Measurements from ENCODE around the gene GALK2. TPM values are rescaled to one million over a fixed set of nuclear protein-coding genes. Genes with fewer than 3 reads are reported as not detected.

Gene GALK2
- total RNA-seq, 3 donors from 2014 or later, result 26.2 to 69.5 (median 64.1) TPM

DNA sequence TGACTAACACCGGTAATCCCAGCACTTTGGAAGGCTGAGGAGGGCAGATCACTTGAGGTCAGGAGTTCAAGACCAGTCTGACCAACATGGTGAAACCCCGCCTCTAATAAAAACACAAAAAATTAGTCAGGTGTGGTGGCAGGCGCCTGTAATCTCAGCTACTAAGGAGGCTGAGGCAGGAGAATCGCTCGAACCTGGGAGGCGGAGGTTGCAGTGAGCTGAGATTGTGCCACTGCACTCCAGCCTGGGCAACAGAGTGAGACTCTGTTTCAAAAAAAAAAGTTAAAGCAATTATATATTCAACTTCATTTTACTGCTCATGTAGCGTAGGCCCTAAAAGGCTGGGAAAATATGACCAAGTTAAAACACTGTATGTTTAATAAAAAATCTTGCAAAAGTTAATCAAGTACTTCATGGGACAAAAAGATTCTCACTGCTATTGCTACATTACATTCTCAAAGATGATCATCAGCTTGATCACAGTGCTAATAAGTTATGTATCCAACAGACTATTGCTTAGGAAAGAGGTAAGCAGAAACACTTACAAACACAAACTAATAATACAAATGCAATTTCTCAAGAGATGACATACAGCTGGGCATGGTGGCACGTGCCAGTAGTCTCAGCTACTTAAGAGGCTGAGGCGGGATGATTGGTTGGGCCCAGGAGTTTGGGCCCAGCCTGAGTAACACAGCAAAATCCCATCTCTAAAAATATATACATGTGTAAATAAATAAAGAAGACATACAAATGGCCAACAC, 17.3 kb upstream of the GALK2 start:
- intact Hi-C loops (cut with DNase I; ENCODE audit: low total_unique reads), result loop anchor here (10.0 kb wide), 1 partner anchor 962 kb away; the partner anchor contains the start of gene ATP8B4
- H3K27me3 ChIP-seq, result no peaks in the 10 kb centered on the region
- no peak overlapping the region for H3K4me3 ChIP-seq
- H3K4me1 ChIP-seq, result peaks cover 0 to 7% of the 10 kb centered on the region in 2 donors
- no peak overlapping the region for H3K27ac ChIP-seq
- DNase-seq (ENCODE audit: low spot score in 2 of 2), result no peak
- H3K36me3 ChIP-seq, result no peaks in the 10 kb centered on the region
- no peaks in the 10 kb centered on the region for H3K9me3 ChIP-seq
- no peak for TF ChIP-seq POLR2A (IDR thresholded peaks at IDR 0.05)
- TF ChIP-seq, protein P1, sequence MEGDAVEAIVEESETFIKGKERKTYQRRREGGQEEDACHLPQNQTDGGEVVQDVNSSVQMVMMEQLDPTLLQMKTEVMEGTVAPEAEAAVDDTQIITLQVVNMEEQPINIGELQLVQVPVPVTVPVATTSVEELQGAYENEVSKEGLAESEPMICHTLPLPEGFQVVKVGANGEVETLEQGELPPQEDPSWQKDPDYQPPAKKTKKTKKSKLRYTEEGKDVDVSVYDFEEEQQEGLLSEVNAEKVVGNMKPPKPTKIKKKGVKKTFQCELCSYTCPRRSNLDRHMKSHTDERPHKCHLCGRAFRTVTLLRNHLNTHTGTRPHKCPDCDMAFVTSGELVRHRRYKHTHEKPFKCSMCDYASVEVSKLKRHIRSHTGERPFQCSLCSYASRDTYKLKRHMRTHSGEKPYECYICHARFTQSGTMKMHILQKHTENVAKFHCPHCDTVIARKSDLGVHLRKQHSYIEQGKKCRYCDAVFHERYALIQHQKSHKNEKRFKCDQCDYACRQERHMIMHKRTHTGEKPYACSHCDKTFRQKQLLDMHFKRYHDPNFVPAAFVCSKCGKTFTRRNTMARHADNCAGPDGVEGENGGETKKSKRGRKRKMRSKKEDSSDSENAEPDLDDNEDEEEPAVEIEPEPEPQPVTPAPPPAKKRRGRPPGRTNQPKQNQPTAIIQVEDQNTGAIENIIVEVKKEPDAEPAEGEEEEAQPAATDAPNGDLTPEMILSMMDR (IDR thresholded peaks at IDR 0.05), result no peak
- no peak for TF ChIP-seq POLR2AphosphoS5 (IDR thresholded peaks at IDR 0.05)

DNA sequence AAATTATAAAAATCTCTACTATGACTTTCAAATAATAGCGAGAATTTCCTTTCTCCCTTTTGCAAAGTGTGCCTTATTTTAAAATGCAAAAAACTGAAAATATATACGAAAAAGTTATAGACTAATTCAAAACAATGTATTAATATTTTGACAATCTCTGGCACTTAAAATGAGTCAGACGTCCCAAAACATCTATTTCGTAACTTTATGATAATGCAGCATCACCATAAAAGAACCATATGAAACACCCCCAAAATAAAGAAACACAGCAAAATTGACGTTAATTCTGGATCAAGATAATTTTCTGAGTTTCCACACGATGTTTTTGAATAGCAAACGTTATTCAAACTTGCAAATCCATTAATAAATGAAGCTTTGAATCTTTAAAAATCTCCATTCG, 15.7 kb upstream of the GALK2 start:
- peaks cover 0 to 7% of the 10 kb centered on the region in 2 donors for H3K4me1 ChIP-seq

DNA sequence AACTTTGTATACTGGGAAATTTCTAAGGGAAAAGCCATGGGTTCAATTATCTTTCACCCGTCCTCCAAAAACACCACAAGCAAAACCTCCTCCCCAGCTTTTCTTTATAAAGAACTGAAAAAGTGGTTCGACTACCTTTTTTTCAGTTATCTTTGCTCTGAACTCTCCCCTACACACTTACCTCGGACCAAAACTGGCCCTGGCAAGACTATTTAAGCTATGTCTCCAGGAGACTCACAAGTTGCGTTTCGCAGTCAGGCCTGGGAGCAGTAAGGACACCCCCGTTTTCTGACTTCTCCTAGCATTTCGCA, 15.3 kb upstream of the GALK2 start:
- TF ChIP-seq POLR2AphosphoS5 (IDR thresholded peaks at IDR 0.05), result no peak
- Histone ChIP-seq H3K27me3 (no peaks in the 10 kb centered on the region), H3K4me3 (peak overlapping the region; percentile 95 to 100 (median 99)), H3K4me1 (peaks cover 0 to 7% of the 10 kb centered on the region in 2 donors), H3K9me3 (no peaks in the 10 kb centered on the region), H3K27ac (peak overlapping the region; percentile 93 to 97), H3K36me3 (no peaks in the 10 kb centered on the region)
- no peak for DNase-seq (ENCODE audit: low spot score in 2 of 2)
- intact Hi-C loops (cut with DNase I; ENCODE audit: low total_unique reads), result loop anchor here (10.0 kb wide), 1 partner anchor 960 kb away; the partner anchor contains the start of gene ATP8B4

More for the DNA sequence above, 15.7 kb upstream of the GALK2 start:
- Histone ChIP-seq H3K27ac (peak overlapping the region in 1 of 2 donors; percentile 97), H3K4me3 (peak overlapping the region; percentile 95 to 100 (median 99)), H3K9me3 (no peaks in the 10 kb centered on the region), H3K27me3 (no peaks in the 10 kb centered on the region), H3K36me3 (no peaks in the 10 kb centered on the region)
- intact Hi-C loops (cut with DNase I; ENCODE audit: low total_unique reads), result loop anchor here (10.0 kb wide), 1 partner anchor 960 kb away; the partner anchor contains the start of gene ATP8B4
- DNase-seq (ENCODE audit: low spot score in 2 of 2), result no peak
- TF ChIP-seq POLR2A (IDR thresholded peaks at IDR 0.05) (no peak), POLR2AphosphoS5 (IDR thresholded peaks at IDR 0.05) (no peak)
- TF ChIP-seq, protein P1 (IDR thresholded peaks at IDR 0.05), result no peak

GRCh38 chr15:49155110-49155833, 14.8 kb upstream of the GALK2 start, which contains the start of gene COPS2:
COPS2 (minus strand) TSS chr15:49155599; CDS start chr15:49155578, 21 bp downstream.
- Histone ChIP-seq H3K4me1 (peaks cover 0 to 7% of the 10 kb centered on the region in 2 donors), H3K4me3 (peak within 1 kb of the TSS; percentile 95 to 100 (median 99)), H3K9me3 (no peaks in the 10 kb centered on the region), H3K27me3 (no peaks in the 10 kb centered on the region), H3K27ac (peak within 1 kb of the TSS; percentile 93 to 97), H3K36me3 (no peaks in the 10 kb centered on the region)
- peak; percentile 91 to 95 for DNase-seq (ENCODE audit: low spot score in 2 of 2)
- TF ChIP-seq POLR2A (IDR thresholded peaks at IDR 0.05), result no peak
- TF ChIP-seq, protein P1 (IDR thresholded peaks at IDR 0.05), result peak in 1 of 3 donors; percentile 19
- peak; percentile 65 to 96 (median 92) for TF ChIP-seq POLR2AphosphoS5 (IDR thresholded peaks at IDR 0.05)
- intact Hi-C loops (cut with DNase I; ENCODE audit: low total_unique reads), result loop anchor here (10.0 kb wide), 1 partner anchor 960 kb away; the partner anchor contains the start of gene ATP8B4

DNA sequence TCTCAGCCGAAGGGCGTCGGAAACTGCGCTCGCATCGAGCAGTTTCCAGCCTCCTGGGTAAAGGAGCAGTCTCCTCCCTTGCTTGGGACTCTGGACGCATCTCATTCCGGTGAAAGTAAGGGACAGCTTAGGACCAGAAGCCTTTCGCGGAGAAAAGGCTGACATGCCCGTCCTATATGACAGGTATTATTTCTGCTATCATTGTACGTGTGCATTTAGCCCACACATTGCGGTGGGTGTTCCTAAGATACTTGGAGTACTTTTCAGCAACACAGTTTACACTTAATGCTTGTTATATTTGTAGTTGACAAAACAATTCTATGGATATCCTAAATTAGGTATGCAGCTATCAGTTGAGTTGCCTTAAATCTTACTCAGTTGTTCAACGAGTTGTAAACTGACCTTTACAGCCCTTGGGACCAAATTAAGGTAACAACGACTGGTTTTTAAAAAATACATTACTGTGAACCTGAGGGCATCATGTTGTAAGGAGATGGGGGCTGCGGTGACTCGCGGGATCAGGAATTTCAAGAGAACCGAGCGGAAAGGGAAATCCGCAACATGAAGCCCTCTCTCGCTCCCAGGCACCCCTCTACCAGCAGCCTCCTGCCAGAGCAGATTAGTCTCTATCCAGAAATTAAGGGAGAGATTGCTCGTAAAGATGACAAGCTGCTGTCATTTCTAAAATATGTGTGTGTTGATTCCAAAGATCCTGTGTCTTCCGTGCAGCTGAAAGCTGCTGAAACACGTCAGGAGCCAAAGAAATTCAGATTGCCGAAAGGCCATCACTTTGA, 14.0 kb upstream of the GALK2 start:
- H3K36me3 ChIP-seq, result no peaks in the 10 kb centered on the region
- peak overlapping the region; percentile 95 to 100 (median 99) for H3K4me3 ChIP-seq
- H3K27me3 ChIP-seq, result no peaks in the 10 kb centered on the region
- peaks cover 0 to 7% of the 10 kb centered on the region in 2 donors for H3K4me1 ChIP-seq
- H3K27ac ChIP-seq, result peak overlapping the region; percentile 93 to 97
- TF ChIP-seq POLR2A (IDR thresholded peaks at IDR 0.05) (no peak), POLR2AphosphoS5 (IDR thresholded peaks at IDR 0.05) (no peak)
- TF ChIP-seq, protein P1 (IDR thresholded peaks at IDR 0.05), result no peak
- H3K9me3 ChIP-seq, result no peaks in the 10 kb centered on the region
- DNase-seq (ENCODE audit: low spot score in 2 of 2), result no peak
- intact Hi-C loops (cut with DNase I; ENCODE audit: low total_unique reads), result loop anchor here (10.0 kb wide), 1 partner anchor 959 kb away; the partner anchor contains the start of gene ATP8B4

Data from breast epithelium (tissue), 4 donors.